HL-60 (cell line): ENCODE data around the gene GUCY1A1.

Experiments
- POLR2AphosphoS5 ChIP-seq: IDR thresholded peaks from 2 replicates; pipeline ENCODE4 v1.6.1; 2012; ENCODE audit warnings: low read depth
- SPI1 ChIP-seq: IDR thresholded peaks from 2 replicates; pipeline ENCODE4 v1.6.1; 2012; ENCODE audit warnings: low read depth, mild to moderate bottlenecking, borderline replicate concordance
- TF ChIP-seq, protein P1 (sequence below): IDR thresholded peaks from one replicate; pipeline ENCODE4 v1.5.1; 2011; ENCODE audit warnings: low read length, control low read depth, inconsistent platforms; ENCODE audit not compliant: insufficient read depth
- TF ChIP-seq, protein P2 (sequence below): IDR thresholded peaks from 2 replicates; pipeline ENCODE4 v1.6.1; 2012; ENCODE audit warnings: low read depth; ENCODE audit not compliant: insufficient replicate concordance

DNA sequence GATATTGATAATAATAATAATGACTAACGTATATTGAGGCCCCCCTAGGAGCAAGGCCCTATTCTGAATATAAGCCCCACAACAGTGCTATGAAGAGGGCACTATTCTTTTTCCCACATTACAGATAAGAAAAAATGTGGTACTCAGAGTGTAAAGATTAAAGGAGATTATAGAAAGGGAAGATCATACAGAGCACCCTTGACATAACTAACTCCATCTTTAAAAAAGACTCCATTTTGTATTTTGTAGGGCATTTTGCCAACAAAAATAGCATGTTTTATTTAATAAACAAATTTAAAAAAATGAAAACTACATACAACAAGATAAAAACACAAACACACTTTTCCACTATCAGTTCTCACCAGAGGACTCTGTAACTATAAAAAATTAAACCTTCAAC, 42.1 kb downstream of the GUCY1A1 start:
- TF ChIP-seq, protein P1, sequence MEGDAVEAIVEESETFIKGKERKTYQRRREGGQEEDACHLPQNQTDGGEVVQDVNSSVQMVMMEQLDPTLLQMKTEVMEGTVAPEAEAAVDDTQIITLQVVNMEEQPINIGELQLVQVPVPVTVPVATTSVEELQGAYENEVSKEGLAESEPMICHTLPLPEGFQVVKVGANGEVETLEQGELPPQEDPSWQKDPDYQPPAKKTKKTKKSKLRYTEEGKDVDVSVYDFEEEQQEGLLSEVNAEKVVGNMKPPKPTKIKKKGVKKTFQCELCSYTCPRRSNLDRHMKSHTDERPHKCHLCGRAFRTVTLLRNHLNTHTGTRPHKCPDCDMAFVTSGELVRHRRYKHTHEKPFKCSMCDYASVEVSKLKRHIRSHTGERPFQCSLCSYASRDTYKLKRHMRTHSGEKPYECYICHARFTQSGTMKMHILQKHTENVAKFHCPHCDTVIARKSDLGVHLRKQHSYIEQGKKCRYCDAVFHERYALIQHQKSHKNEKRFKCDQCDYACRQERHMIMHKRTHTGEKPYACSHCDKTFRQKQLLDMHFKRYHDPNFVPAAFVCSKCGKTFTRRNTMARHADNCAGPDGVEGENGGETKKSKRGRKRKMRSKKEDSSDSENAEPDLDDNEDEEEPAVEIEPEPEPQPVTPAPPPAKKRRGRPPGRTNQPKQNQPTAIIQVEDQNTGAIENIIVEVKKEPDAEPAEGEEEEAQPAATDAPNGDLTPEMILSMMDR, result no peak
- TF ChIP-seq SPI1, result no peak
- TF ChIP-seq, protein P2, sequence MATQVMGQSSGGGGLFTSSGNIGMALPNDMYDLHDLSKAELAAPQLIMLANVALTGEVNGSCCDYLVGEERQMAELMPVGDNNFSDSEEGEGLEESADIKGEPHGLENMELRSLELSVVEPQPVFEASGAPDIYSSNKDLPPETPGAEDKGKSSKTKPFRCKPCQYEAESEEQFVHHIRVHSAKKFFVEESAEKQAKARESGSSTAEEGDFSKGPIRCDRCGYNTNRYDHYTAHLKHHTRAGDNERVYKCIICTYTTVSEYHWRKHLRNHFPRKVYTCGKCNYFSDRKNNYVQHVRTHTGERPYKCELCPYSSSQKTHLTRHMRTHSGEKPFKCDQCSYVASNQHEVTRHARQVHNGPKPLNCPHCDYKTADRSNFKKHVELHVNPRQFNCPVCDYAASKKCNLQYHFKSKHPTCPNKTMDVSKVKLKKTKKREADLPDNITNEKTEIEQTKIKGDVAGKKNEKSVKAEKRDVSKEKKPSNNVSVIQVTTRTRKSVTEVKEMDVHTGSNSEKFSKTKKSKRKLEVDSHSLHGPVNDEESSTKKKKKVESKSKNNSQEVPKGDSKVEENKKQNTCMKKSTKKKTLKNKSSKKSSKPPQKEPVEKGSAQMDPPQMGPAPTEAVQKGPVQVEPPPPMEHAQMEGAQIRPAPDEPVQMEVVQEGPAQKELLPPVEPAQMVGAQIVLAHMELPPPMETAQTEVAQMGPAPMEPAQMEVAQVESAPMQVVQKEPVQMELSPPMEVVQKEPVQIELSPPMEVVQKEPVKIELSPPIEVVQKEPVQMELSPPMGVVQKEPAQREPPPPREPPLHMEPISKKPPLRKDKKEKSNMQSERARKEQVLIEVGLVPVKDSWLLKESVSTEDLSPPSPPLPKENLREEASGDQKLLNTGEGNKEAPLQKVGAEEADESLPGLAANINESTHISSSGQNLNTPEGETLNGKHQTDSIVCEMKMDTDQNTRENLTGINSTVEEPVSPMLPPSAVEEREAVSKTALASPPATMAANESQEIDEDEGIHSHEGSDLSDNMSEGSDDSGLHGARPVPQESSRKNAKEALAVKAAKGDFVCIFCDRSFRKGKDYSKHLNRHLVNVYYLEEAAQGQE, result no peak
- no peak for TF ChIP-seq POLR2AphosphoS5
